Gastroesophageal sphincter (tissue), 3 donors: ENCODE data around the gene ITPK1.

Source experiments
- EP300 ChIP-seq: sonication (generic); formaldehyde crosslinking; IDR thresholded peaks from one replicate; pipeline ENCODE4 v1.6.1; 2017; ENCODE audit warnings: antibody characterized with exemption, mild to moderate bottlenecking
- TF ChIP-seq, protein P1 (sequence below), 4 experiments: fragments of 200-600 bp in 2 of 4; fragments of 450-650 bp in 2 of 4; sonication (generic) in 1 of 4; IDR thresholded peaks; one replicate each; pipeline ENCODE4 v1.5.1; 2017 to 2019; ENCODE audit warnings: antibody characterized with exemption in 4 of 4, mild to moderate bottlenecking in 2 of 4, moderate library complexity in 2 of 4

DNA sequence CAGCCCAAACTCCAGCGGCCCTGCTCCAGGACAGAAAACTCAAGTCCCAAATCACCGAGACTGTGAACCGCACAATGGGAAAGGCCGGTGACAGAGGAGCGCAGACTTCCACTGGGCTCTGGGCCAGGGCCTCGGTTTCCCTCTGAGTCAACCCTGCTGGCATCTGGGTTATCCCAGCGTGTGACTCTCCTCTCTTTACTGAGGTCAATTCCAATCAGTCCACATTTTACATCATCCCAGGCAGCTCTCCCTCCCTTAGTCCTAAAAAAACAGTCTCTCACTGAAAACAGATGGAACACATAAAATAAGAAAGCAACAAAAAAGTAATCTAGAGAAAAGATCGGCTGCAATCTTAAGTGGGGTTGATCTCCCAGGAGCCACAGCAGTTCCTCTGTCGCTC, 36.9 kb downstream of the ITPK1 start:
- TF ChIP-seq EP300 = no peak
- TF ChIP-seq, protein P1, sequence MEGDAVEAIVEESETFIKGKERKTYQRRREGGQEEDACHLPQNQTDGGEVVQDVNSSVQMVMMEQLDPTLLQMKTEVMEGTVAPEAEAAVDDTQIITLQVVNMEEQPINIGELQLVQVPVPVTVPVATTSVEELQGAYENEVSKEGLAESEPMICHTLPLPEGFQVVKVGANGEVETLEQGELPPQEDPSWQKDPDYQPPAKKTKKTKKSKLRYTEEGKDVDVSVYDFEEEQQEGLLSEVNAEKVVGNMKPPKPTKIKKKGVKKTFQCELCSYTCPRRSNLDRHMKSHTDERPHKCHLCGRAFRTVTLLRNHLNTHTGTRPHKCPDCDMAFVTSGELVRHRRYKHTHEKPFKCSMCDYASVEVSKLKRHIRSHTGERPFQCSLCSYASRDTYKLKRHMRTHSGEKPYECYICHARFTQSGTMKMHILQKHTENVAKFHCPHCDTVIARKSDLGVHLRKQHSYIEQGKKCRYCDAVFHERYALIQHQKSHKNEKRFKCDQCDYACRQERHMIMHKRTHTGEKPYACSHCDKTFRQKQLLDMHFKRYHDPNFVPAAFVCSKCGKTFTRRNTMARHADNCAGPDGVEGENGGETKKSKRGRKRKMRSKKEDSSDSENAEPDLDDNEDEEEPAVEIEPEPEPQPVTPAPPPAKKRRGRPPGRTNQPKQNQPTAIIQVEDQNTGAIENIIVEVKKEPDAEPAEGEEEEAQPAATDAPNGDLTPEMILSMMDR (IDR thresholded peaks at IDR 0.05) = no peak
